Measurements from ENCODE around the gene C17orf113.

C17orf113 gene

DNA sequence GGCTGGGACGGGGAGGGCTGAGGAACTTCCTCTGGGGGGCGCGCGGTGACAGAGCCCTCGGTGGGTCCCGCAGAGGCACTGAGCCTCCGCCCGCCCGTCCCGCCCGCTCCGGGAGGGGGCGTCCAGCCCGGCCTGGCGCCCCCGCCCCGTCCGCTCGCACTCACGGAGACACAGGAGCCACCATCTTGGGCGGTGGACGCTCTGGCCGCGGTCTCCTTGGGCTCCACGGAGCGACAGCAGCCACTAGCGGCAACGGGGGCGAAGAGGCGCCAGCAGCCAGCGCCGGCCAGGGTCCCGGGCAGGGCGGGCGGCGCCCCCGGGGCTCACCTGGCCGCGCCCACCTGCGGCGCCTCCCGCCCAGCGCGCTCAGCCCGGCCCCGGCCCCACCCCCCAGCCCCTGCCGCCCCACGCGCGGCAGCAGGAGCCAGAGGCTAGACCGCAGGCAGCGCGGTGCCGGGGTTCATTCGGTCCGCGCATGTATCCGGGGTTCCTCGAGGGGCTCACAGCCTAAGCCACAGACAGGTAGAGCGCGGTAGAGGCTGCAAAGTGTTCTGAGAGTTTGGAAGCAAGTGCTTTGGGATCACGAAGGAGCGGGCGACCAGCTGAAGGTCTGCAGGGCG, at the start of gene C17orf113:
Gene C17orf113 (minus strand): TSS at position 209 of the 620 bp plus-strand sequence. CDS start 7,225 bp downstream, outside the sequence.
- DNase-seq = peak; percentile 19

DNA sequence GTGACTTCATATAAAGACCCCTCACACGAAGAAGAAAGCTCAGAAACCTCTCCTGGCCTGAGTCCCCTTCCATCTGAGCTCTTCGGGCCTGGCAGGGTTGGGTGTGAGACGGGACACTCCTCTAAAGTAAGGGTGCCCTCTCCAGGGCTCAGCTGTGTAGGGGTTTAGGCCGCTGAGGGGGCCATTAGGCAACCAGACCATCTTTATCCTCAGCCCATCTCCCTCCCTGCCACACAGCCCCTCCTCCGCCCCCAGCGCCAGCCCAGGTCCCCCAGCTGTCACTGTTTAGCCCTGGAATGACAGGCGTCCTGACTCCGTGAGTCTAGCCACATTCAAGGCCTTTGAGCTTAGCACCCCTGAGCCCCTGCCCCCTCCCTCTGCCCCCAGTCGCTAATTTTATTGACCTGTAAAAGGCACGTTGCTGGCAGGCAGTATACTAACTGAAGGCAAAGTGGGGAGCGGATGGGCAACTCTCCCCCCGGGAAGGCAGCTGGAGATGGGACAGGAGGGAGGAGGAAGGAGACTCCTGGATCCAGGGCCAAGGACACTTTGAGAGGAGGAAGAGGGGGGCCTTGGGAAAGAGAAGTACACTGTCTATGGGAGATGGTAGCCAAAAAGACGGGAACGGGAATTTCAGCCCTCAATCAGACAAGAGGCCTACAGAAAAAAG, 48.5 kb upstream of the C17orf113 start:
- no peak for DNase-seq

DNA sequence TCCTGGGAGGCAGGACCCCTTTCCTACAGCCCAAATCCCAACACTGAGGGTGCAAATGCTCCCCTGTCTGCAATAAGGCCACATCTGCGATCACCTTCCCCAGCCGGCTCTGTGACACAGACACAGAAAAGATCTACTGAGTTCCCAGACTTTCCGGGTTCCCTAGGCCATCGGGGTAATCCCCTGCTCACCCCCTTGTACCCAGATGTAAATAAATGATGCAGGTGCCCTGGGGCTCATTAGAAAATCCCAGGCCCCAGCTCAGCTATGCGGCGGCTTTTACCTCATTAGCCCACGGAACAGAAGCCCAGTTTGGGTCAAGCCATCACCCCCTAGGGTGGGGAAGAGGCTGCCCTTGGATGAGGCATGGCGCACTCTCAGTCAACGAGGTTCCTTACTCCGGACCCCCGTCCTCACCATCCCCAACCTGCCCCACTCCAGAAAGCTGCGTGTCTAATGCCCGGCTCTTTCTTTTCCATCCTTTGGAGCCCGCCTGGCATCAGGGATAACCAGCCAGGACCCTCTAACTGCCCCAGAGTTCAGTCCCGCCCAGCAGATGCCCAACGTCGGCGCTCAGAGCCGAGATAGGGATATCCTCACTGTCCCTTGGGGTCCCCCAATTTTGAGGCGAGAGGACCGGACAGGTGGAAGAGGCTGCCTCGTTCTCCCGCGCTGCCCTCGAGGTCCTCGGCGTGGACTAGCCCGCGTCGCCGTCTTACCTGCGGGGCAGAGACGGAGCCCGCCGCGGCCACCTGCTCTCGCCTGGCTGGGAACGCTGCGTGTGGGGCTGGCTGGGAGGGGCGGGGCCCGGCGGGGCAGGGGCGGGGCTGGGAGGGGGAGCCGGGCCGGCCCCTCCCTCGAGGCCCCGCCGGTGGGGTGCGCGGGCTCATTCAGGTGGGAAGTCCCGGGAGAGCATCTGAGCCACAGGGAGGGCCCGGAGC, 47.6 kb upstream of the C17orf113 start, which contains the start of gene ZNF385C:
Gene ZNF385C (minus strand): TSS at position 783 of the 941 bp plus-strand sequence. CDS start 35,417 bp downstream, outside the sequence.
- no peak for DNase-seq

DNA sequence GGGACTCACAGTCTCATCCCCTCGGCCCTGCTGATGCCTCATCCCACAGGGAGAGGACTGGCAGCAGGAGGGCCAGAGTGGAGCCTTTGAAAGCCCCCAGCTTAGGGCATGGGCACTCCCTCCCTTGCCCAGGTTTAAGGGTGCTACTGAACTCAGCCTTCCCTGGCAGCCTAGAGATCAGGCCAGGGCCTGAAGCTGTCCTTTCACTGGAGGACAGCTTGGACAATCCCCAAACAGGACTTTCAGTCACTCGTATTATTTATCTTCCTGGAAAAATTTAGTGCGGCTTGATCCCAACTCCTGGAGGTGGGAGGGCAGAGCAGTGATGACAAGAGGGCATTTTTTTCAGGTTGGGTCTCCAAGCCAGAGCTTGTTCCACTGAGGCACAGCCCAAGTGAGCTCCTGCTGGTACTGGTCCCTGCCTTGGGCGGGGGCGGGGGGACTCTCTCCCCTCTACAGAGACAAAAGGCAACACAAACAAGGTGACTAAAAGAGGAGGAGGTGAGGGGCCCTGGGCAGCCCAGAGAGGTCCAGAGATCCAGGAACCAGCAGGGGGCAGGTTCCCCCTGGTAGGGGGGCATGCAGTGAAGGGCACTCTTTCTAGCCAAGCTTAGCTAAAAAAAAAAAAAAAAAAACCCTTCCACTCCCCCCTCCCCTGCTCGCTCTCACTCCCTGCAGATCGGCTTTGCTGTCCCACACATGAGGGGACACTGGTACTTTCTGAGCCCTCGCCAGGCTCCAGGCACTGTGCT, 46.1 kb upstream of the C17orf113 start:
- DNase-seq = no peak

DNA sequence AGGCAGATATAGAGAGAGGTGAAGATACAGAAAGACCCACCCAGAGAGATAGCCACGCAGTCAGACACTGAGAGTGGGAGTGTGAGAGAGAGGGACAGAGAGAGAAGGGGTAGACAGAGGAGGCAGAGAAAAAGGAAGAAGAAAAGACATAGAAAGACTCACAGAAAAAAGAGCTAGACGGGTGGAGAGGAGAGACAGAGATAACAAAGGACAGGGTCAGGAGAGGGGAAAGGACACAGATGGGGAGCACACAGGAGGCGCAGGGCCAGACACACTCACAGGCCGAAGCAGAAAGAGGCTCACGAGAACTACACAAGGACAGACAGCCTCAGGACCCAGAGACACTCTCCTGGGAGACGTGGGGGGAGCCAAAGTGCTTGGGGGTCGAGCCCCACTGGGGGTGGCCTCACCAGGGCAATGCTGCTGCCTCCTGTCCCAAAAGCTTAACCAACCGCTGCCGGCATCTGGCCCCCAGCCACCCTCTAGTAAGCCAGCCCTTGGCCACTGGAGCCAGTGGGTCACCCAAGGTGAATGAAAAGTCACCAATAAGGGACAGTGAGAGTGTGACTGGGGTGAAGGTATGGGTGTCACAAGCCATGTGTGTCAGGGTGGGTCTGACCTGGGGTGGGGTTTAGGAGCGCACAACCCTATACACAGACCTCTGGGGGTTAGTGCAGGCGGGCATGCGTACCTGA, 44.1 kb upstream of the C17orf113 start:
- DNase-seq = no peak

GRCh38 chr17:42092939-42093338, 42.5 kb upstream of the C17orf113 start:
- no peak for DNase-seq

- no peak for DNase-seq
These were observed 40.8 kb upstream of the C17orf113 start for GRCh38 chr17:42090964-42091790.

GRCh38 chr17:42088736-42089135, 38.3 kb upstream of the C17orf113 start:
- DNase-seq = no peak

GRCh38 chr17:42087736-42088705, 37.6 kb upstream of the C17orf113 start:
- DNase-seq = no peak

DNA sequence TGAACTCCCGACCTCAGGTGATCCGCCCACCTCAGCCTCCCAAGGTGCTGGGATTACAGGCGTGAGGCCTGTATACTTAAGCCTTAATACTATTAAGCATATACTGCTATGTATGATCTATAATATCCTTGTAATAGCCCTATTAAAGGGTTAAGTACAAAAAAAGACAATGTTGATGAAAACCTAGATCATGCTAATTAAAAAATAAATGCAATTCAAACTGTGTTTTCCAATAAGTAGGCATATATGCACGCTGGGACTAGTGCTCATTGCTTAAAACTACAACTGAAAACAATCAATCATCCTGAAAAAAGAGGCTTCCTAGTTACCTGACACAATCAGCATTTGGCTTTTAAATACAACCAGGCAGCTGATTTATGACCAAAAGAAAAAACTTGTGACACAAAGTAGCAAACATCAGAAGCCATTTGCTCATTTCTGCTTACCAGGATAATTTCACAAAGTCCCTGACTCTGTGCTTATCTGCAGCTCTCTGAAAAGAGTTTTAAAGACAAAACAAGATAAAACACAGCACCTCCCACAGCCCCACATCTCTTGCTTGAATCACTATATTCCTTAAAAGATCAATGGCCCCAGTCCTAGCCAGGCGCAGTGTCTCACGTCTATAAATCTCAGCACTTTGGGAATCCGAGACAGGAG, 36.8 kb upstream of the C17orf113 start:
- no peak for DNase-seq

GRCh38 chr17:42081516-42082129, 31.2 kb upstream of the C17orf113 start:
- DNase-seq = no peak

DNA sequence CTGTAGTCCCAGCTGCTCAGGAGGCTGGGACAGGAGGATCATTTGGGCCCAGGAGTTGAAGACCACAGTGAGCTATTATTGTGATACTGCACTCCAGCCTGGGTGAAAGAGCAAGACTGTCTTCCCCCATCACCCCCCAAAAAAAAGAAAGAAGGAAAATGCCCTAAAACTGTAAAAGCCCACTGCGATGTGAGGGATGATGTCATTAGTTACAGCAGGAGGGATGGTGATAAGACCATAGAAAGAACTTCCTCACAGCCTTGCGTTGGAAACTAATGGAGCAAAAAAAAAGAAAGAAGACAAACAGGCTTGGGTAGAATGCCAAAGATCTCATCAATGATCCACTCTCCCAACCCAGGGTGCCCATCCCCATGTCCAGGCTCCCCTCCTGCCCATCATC, 29.1 kb upstream of the C17orf113 start:
- no peak for DNase-seq

DNA sequence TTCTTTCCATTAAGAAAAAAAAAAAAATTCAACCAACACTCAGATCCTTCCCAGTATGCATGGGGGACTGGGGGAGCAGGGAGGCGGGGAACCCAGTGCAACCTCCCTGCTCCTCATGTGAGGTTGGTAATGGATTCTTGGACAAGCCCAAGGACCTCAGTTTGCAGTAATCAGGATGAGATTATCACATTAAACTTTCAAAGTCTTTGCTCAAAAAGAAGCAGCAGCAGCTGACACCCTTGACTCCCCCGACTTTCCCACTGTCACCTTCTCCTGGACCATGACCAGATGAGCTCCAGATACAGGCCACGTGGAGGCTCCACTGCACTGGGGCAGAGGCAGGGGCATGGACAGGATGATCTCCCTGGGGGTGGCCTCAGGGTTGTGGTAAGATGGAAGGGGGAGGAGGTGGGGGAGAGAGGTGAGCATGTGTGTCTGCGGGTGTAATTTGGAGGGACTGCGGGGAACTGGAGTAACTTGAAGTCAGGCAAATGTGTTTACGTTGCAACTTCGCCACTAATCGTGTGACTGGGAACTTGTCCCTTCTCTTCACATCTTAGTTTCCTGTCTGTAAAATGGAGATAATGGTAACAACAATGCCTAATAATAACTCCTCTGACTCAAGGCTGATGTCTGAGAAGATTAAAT, 28.1 kb upstream of the C17orf113 start:
- no peak for DNase-seq

DNA sequence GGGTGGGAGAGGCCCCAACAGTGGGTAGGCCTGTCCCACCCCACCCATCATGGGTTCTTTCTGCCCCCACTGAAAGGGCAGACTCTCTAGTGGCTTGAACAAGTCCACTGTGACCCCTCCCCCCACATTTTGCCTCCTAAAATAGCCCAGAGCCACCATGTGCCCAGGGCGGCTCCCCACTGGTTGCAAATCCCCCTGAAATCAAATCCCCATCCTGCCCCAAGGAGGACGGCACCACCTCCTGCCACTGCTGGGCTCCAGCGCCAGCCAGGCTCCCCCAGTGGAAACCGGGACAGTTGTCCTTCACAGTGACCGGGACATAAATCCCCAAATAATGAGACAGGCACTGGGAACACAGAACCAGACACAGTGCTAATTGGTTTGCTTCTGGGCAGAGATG, 27.4 kb upstream of the C17orf113 start:
- DNase-seq = no peak

DNA sequence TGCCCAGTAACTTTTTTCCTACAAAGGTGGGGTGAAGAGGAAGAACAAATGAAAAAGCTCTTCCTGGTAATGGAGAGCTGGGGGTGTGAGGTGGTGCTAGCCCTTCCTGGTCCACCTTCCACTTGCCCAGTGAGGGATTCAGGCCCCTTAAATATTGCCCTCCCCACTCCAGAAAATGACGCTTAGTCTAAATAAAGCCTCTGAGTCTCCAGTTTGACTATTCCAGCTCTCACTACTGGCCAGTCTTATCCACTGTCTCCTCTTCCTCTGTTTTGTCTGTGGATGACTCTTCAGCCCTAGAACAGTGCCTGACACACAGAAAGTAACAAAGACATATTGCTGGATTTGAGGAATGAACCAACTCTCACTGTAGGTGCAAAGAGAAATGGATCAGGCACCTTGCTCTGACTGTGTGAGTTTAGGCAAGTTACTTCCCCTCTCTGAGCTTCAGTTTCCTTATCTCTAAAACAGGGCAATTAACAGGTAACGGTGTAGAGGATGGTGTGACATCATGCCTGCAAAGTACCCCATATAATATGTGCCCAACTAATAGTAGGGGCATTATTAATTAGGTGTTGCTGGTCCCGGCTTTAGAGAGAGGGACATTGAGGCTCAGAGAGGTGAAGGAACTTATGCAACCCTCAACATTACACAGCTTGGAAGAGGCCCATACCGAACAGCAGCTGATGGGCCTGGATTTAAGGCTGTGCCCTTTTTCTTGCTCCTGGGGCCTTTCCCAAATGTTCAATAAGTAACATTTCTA, 26.6 kb upstream of the C17orf113 start:
- DNase-seq = no peak

DNA sequence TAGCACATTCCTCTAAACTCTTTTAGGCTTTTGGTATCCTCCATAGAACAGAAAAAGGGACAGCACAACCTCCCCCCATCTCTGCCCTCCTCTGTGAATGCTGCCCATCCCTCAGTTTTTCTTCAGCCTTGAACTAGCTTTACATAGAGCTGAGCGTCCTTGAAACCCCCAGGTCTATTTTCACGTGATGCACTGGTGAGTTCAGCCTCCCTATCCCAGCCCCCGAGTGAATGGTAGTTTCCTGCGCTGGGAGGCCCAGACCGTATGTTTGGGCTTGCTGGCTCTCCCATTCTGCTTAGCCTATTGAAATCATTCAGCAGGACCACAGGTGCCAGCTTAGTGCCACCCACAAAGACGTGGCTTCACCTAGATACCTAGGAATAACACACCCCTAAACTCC, 25.4 kb upstream of the C17orf113 start:
- no peak for DNase-seq

All from fibroblast of upper back skin (primary cell).